HCT116 (cell line): ENCODE data around the gene NECTIN3. TPM values are rescaled to one million over a fixed set of nuclear protein-coding genes. Genes with fewer than 3 reads are reported as not detected.

Source experiments
- ATAC-seq: fragments of 200-7000 bp; cut with Tn5 transposase; 2 replicates; pipeline ENCODE4 v1.9.1; 2020; ENCODE audit warnings: mild to moderate bottlenecking, moderate library complexity
- BruUV-seq: library from RNA; stranded (reverse); fragments of 400-500 nt; replicated peaks from 2 replicates; lab custom pipeline; 2021; lab: Mats Ljungman, UMichigan
- CTCF ChIA-PET: fragments of 300-600 bp; sonication (Branson Sonifier 250); formaldehyde crosslinking; loops from one replicate; lab custom pipeline; 2021; ENCODE audit warnings: antibody characterized with exemption; lab: Charles Lee
- POLR2A ChIA-PET: fragments of 300-600, 350-600 bp; sonication (Branson Sonifier 250); formaldehyde crosslinking; loops from one replicate; lab custom pipeline; 2021; ENCODE audit warnings: antibody characterized with exemption; lab: Charles Lee
- RAD21 ChIA-PET, 2 experiments: fragments of 300-600 bp; sonication (Branson Sonifier 250); formaldehyde crosslinking; loops; one replicate each; lab custom pipeline; 2023; ENCODE audit warnings: low total read pairs in 2 of 2; ENCODE audit not compliant: uncharacterized antibody in 2 of 2, unreplicated experiment in 2 of 2, low non-redundant PET in 1 of 2; lab: Charles Lee
- DNase-seq: peaks from one replicate; pipeline ENCODE4 v3.0.0-alpha.2; 2010; ENCODE audit warnings: low read depth, low spot score
- H2AFZ ChIP-seq: fragments of 200-600 bp; shearing (Covaris generic), sonication (generic); 2 replicates; pipeline ENCODE4 v1.6.1; 2017; ENCODE audit warnings: low read depth, mixed run types, mixed read lengths, antibody characterized with exemption, low read length; ENCODE audit not compliant: poor library complexity, severe bottlenecking
- H3K27ac ChIP-seq: 2 replicates; pipeline ENCODE4 v1.5.1; 2012; ENCODE audit warnings: low read depth, low read length
- H3K27me3 ChIP-seq: fragments of 200-600 bp; sonication (generic); 2 replicates; pipeline ENCODE4 v1.6.1; 2016; ENCODE audit warnings: mixed run types, low read length, mixed read lengths; ENCODE audit not compliant: insufficient read depth
- H3K36me3 ChIP-seq, 2 experiments: fragments of 200-500 bp in 1 of 2; fragments of 200-600 bp in 1 of 2; sonication (Bioruptor generic) in 1 of 2; sonication (generic) in 1 of 2; 2 replicates each; pipeline versions ENCODE4 v1.5.1 to v1.6.1; 2014 to 2016; ENCODE audit warnings: low read length in 2 of 2, inconsistent platforms in 1 of 2, mixed read lengths in 1 of 2, mixed run types in 1 of 2; ENCODE audit not compliant: insufficient read depth in 2 of 2, control insufficient read depth in 1 of 2
- H3K4me1 ChIP-seq, 2 experiments: fragments of 200-600 bp in 1 of 2; sonication (generic) in 1 of 2; 2 replicates each; pipeline versions ENCODE4 v1.5.1 to v1.6.1; 2012 to 2017; ENCODE audit warnings: low read length in 2 of 2, inconsistent platforms in 1 of 2, mild to moderate bottlenecking in 1 of 2, mixed read lengths in 1 of 2, mixed run types in 1 of 2, moderate library complexity in 1 of 2; ENCODE audit not compliant: insufficient read depth in 2 of 2, control insufficient read depth in 1 of 2
- H3K4me2 ChIP-seq: fragments of 200-600 bp; sonication (generic); 2 replicates; pipeline ENCODE4 v1.6.1; 2017; ENCODE audit warnings: mixed run types, low read length, mixed read lengths
- H3K4me3 ChIP-seq, 2 experiments: fragments of 200-600 bp in 1 of 2; sonication (generic) in 1 of 2; replicated peaks in 1 of 2; 2 replicates each; pipeline ENCODE4 v1.5.1; 2011 to 2016; ENCODE audit warnings: low read length in 2 of 2, control low read depth in 1 of 2, low read depth in 1 of 2, mild to moderate bottlenecking in 1 of 2, mixed read lengths in 1 of 2, mixed run types in 1 of 2
- H3K79me2 ChIP-seq: fragments of 200-600 bp; sonication (generic); 2 replicates; pipeline ENCODE4 v1.6.1; 2017; ENCODE audit warnings: mild to moderate bottlenecking, mixed run types, low read length, moderate library complexity, mixed read lengths; ENCODE audit not compliant: insufficient read depth
- H3K9ac ChIP-seq: fragments of 200-600 bp; sonication (generic); 2 replicates; pipeline ENCODE4 v1.6.1; 2016; ENCODE audit warnings: low read length, mixed read lengths
- H3K9me2 ChIP-seq: fragments of 200-600 bp; sonication (generic), shearing (Covaris generic); 2 replicates; pipeline ENCODE4 v1.6.1; 2017; ENCODE audit warnings: mixed run types, mild to moderate bottlenecking, moderate library complexity; ENCODE audit not compliant: insufficient read depth
- H3K9me3 ChIP-seq, 2 experiments: fragments of 200-500 bp in 1 of 2; fragments of 200-600 bp in 1 of 2; sonication (Bioruptor generic) in 1 of 2; sonication (generic) in 1 of 2; 2 replicates each; pipeline ENCODE4 v1.6.1; 2014 to 2017; ENCODE audit warnings: low read length in 2 of 2, mixed read lengths in 2 of 2, inconsistent platforms in 1 of 2, low read depth in 1 of 2, mild to moderate bottlenecking in 1 of 2, mixed run types in 1 of 2, moderate library complexity in 1 of 2; ENCODE audit not compliant: control insufficient read depth in 1 of 2, insufficient read depth in 1 of 2
- H4K20me1 ChIP-seq: fragments of 200-600 bp; sonication (generic), shearing (Covaris generic); 2 replicates; pipeline ENCODE4 v1.6.1; 2017; ENCODE audit warnings: mixed run types, mild to moderate bottlenecking, moderate library complexity; ENCODE audit not compliant: insufficient read depth
- CBX3 ChIP-seq: IDR thresholded peaks from 2 replicates; pipeline ENCODE4 v1.6.1; 2012; ENCODE audit warnings: low read depth
- EGR1 ChIP-seq: IDR thresholded peaks from 2 replicates; pipeline ENCODE4 v1.6.1; 2012; ENCODE audit warnings: low read depth
- FOSL1 ChIP-seq: IDR thresholded peaks from 2 replicates; pipeline ENCODE4 v1.6.1; 2012; ENCODE audit warnings: low read depth
- MAX ChIP-seq: IDR thresholded peaks from 2 replicates; pipeline ENCODE4 v1.6.1; 2012
- POLR2A ChIP-seq: IDR thresholded peaks from 2 replicates; pipeline ENCODE4 v1.7.0; 2011; ENCODE audit warnings: borderline replicate concordance; ENCODE audit not compliant: insufficient read depth, insufficient read length; ENCODE audit errors: extremely low read depth
- SP1 ChIP-seq: IDR thresholded peaks from 2 replicates; pipeline ENCODE4 v1.6.1; 2012; ENCODE audit warnings: low read depth
- ZNF274 ChIP-seq: fragments of 200-500 bp; sonication (Bioruptor generic); IDR thresholded peaks from 2 replicates; pipeline ENCODE4 v1.6.1; 2014; ENCODE audit warnings: mild to moderate bottlenecking, low read depth, low read length, inconsistent platforms
- intact Hi-C: fragments of 100-400 bp; cut with micrococcal nuclease; formaldehyde crosslinking; loops from 2 replicates; pipeline ENCODE4 v1.10.0; 2022
- total RNA-seq: library from RNA; stranded (reverse); gene quantifications from one replicate; pipeline ENCODE4 v1.2.1, GENCODE V29; 2021; ENCODE audit not compliant: unreplicated experiment

Gene NECTIN3
- total RNA-seq, 1 experiment from 2014 or later: 93.6 TPM

DNA sequence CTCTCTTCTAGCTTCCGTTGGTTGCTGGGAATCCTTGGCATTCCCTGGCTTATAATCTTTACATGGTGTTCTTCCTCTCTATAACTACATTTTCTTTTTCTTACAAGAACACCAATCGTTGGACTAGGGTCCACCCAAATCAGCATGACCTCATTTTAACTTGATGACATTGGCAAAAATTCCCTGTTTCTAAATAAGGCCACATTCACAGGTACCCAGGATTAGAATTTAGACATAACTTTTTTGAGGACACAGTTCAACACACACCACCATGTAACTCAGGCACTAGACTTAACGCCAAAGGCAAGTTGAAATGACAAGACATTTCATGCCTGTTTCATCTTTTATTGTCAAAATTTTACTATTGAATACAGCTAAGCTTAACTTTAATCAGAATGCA lies 93.0 kb downstream of the NECTIN3 start:
- H3K4me3 ChIP-seq: no peak overlapping the region
- BruUV-seq: no TSS peak
- intact Hi-C loops: no loop called here
- ATAC-seq: no peak
- ChIA-PET POLR2A (no interaction called here), RAD21 (no interaction called here), CTCF (no interaction called here)
- peaks cover 8% of the 10 kb centered on the region; the same call in 1 of the 2 replicates for H3K79me2 ChIP-seq
- peaks cover 7% of the 10 kb centered on the region in 2 experiments; a peak in 3 of 4 replicates for H3K36me3 ChIP-seq
- DNase-seq: no peak
- H3K27me3 ChIP-seq: no peaks in the 10 kb centered on the region
- no peak overlapping the region for H3K4me2 ChIP-seq
- no peaks in the 10 kb centered on the region for H3K9me2 ChIP-seq
- TF ChIP-seq EGR1 (no peak), CBX3 (no peak), POLR2A (no peak), SP1 (no peak), FOSL1 (no peak), ZNF274 (no peak)
- H3K9ac ChIP-seq: no peak overlapping the region
- H4K20me1 ChIP-seq: no peaks in the 10 kb centered on the region; the same call in 1 of the 2 replicates
- no peak overlapping the region for H2AFZ ChIP-seq
- no peaks in the 10 kb centered on the region for H3K9me3 ChIP-seq
- no peaks in the 10 kb centered on the region for H3K4me1 ChIP-seq
- no peak overlapping the region for H3K27ac ChIP-seq

DNA sequence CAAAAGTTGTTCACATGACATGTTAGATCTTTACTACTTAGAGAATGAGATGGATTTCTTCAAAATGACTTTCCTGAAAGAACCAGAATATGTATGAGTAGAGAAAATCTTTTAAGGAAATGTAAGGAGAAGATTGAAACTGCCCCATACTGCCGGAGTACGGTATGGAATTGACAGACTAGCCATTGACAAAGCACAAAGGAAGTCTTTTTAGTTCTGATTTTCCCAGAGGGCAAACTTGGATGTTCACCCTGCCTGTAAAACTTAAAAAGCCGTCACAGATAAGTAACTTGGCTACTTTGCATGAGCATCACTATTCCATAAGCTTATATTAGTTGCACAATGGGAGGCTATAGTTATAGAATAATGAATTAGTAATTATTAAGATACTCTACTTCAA lies 93.8 kb downstream of the NECTIN3 start:
- Histone ChIP-seq H3K9ac (no peak overlapping the region), H3K27me3 (no peaks in the 10 kb centered on the region), H3K9me3 (no peaks in the 10 kb centered on the region), H3K4me2 (no peak overlapping the region), H4K20me1 (no peaks in the 10 kb centered on the region; the same call in 1 of the 2 replicates), H3K9me2 (no peaks in the 10 kb centered on the region), H3K4me1 (no peaks in the 10 kb centered on the region), H2AFZ (no peak overlapping the region), H3K4me3 (no peak overlapping the region), H3K79me2 (peaks cover 8% of the 10 kb centered on the region; the same call in 1 of the 2 replicates), H3K36me3 (peaks cover 0 to 3% of the 10 kb centered on the region in 2 experiments; a peak in 3 of 4 replicates)
- RAD21 ChIA-PET: no interaction called here
- DNase-seq (no peak), ATAC-seq (no peak)
- POLR2A ChIA-PET: no interaction called here
- CTCF ChIA-PET: no interaction called here
- intact Hi-C loops: no loop called here
- no TSS peak for BruUV-seq
- no peak for TF ChIP-seq MAX
- TF ChIP-seq, all 23 proteins: peak for 0
- H3K27ac ChIP-seq: no peak overlapping the region
